H1 (cell line): Measurements from ENCODE around the gene TMED10. TPM values are rescaled to one million over a fixed set of nuclear protein-coding genes. Genes with fewer than 3 reads are reported as not detected.
A peak's percentile ranks its signal among the peaks of the same experiment; 100 is the strongest.

ENCODE experiments used
- CTCF ChIA-PET: fragments of 300-600 bp; sonication (Branson Sonifier 250); formaldehyde crosslinking; loops from one replicate; lab custom pipeline; 2021; ENCODE audit not compliant: partially characterized antibody; lab: Charles Lee
- POLR2A ChIA-PET: fragments of 300-600 bp; sonication (Branson Sonifier 250); formaldehyde crosslinking; loops from one replicate; lab custom pipeline; 2021; ENCODE audit warnings: inconsistent platforms; ENCODE audit not compliant: partially characterized antibody; lab: Charles Lee
- DNase-seq, 2 experiments: peaks; one replicate each; pipeline versions ENCODE4 v3.0.0 to v3.0.0-alpha.2; 2010 to 2022; ENCODE audit warnings: low spot score in 2 of 2, low read depth in 1 of 2, mixed read lengths in 1 of 2
- FAIRE-seq: peaks from 2 replicates; lab custom pipeline; 2011; peaks lifted over from hg19 to GRCh38; lab: Jason Lieb, UNC
- H2AFZ ChIP-seq: 2 replicates; pipeline ENCODE4 v1.8.1; 2012; ENCODE audit warnings: low read length, inconsistent platforms
- H2AK5ac ChIP-seq: 2 replicates; pipeline ENCODE4 v1.6.1; 2013; ENCODE audit warnings: low read depth, low read length
- H2BK120ac ChIP-seq: replicated peaks from 2 replicates; pipeline ENCODE3; 2013; ENCODE audit warnings: low read depth, low read length, inconsistent platforms
- H2BK12ac ChIP-seq: 2 replicates; pipeline ENCODE4 v1.6.1; 2013; ENCODE audit warnings: low read depth, low read length
- H2BK15ac ChIP-seq: 2 replicates; pipeline ENCODE4 v1.6.1; 2013; ENCODE audit warnings: low read length
- H2BK20ac ChIP-seq: 2 replicates; pipeline ENCODE4 v1.6.1; 2013; ENCODE audit warnings: low read length
- H2BK5ac ChIP-seq: 2 replicates; pipeline ENCODE4 v1.6.1; 2013; ENCODE audit warnings: low read depth, low read length
- H3K14ac ChIP-seq: 2 replicates; pipeline ENCODE4 v1.6.1; 2013; ENCODE audit warnings: inconsistent platforms; ENCODE audit not compliant: insufficient read length
- H3K18ac ChIP-seq: 2 replicates; pipeline ENCODE4 v1.6.1; 2013; ENCODE audit warnings: low read length; ENCODE audit errors: extremely low read depth
- H3K23ac ChIP-seq: 2 replicates; pipeline ENCODE4 v1.6.1; 2013; ENCODE audit warnings: inconsistent platforms; ENCODE audit not compliant: insufficient read length
- H3K23me2 ChIP-seq: 2 replicates; pipeline ENCODE4 v1.6.1; 2013; ENCODE audit warnings: low read depth, low read length
- H3K27ac ChIP-seq: 2 replicates; pipeline ENCODE4 v1.6.1; 2011; ENCODE audit warnings: low read depth, low read length, inconsistent platforms
- H3K27me3 ChIP-seq, 4 experiments: replicated peaks in 1 of 4; 1 replicate in 1 of 4; 2 replicates in 3 of 4; pipeline versions ENCODE4 v1.6.1 to v1.8.1; 2011 to 2013; ENCODE audit warnings: low read length in 3 of 4, mild to moderate bottlenecking in 3 of 4, inconsistent platforms in 2 of 4, mixed read lengths in 2 of 4, moderate library complexity in 1 of 4; ENCODE audit not compliant: control insufficient read depth in 3 of 4, insufficient read depth in 3 of 4; ENCODE audit errors: extremely low read depth in 1 of 4
- H3K36me3 ChIP-seq, 4 experiments: 2 replicates each; pipeline versions ENCODE4 v1.6.1 to v1.8.1; 2011 to 2013; ENCODE audit warnings: mild to moderate bottlenecking in 4 of 4, low read length in 3 of 4, moderate library complexity in 2 of 4, control low read depth in 1 of 4, inconsistent platforms in 1 of 4; ENCODE audit not compliant: insufficient read depth in 4 of 4, control insufficient read depth in 2 of 4
- H3K4ac ChIP-seq: replicated peaks from 2 replicates; pipeline ENCODE3; 2013; ENCODE audit warnings: low read length, low read depth, mixed read lengths, inconsistent platforms; ENCODE audit not compliant: insufficient read length
- H3K4me1 ChIP-seq, 4 experiments: replicated peaks in 1 of 4; 1 replicate in 1 of 4; 2 replicates in 3 of 4; pipeline versions ENCODE4 v1.6.1 to v1.8.1; 2011 to 2013; ENCODE audit warnings: low read length in 3 of 4, inconsistent platforms in 2 of 4, mixed read lengths in 1 of 4; ENCODE audit not compliant: insufficient read depth in 4 of 4, control insufficient read depth in 3 of 4
- H3K4me2 ChIP-seq, 2 experiments: 2 replicates each; pipeline versions ENCODE4 v1.6.1 to v1.8.1; 2011 to 2013; ENCODE audit warnings: low read depth in 2 of 2, low read length in 2 of 2, control low read depth in 1 of 2, inconsistent platforms in 1 of 2, mild to moderate bottlenecking in 1 of 2; ENCODE audit not compliant: insufficient read depth in 1 of 2
- H3K4me3 ChIP-seq, 4 experiments: fragments of 200-600, 300-600 bp in 1 of 4; sonication (generic), shearing (Covaris generic), sonication (Bioruptor Twin) in 1 of 4; 2 replicates each; pipeline versions ENCODE4 v1.5.1 to v1.8.1; 2011 to 2016; ENCODE audit warnings: low read length in 4 of 4, low read depth in 3 of 4, control low read depth in 2 of 4, inconsistent platforms in 2 of 4, mild to moderate bottlenecking in 2 of 4, mixed read lengths in 1 of 4, moderate library complexity in 1 of 4; ENCODE audit not compliant: insufficient read depth in 2 of 4; ENCODE audit errors: extremely low read depth in 1 of 4
- H3K56ac ChIP-seq: replicated peaks from 2 replicates; pipeline ENCODE3; 2013; ENCODE audit warnings: low read depth, mild to moderate bottlenecking, mixed read lengths, low read length, inconsistent platforms; ENCODE audit not compliant: insufficient read length
- H3K79me1 ChIP-seq: 2 replicates; pipeline ENCODE4 v1.6.1; 2013; ENCODE audit warnings: low read depth, low read length, control low read depth
- H3K79me2 ChIP-seq, 2 experiments: 2 replicates each; pipeline versions ENCODE4 v1.6.1 to v1.8.1; 2012 to 2013; ENCODE audit warnings: low read length in 2 of 2, mild to moderate bottlenecking in 2 of 2, inconsistent platforms in 1 of 2; ENCODE audit not compliant: insufficient read depth in 2 of 2, control insufficient read depth in 1 of 2
- H3K9ac ChIP-seq, 4 experiments: replicated peaks in 1 of 4; 1 replicate in 1 of 4; 2 replicates in 3 of 4; pipeline versions ENCODE4 v1.6.1 to v1.8.1; 2011 to 2013; ENCODE audit warnings: low read depth in 3 of 4, low read length in 3 of 4, control low read depth in 2 of 4, mild to moderate bottlenecking in 2 of 4, moderate library complexity in 2 of 4, inconsistent platforms in 1 of 4; ENCODE audit errors: extremely low read depth in 1 of 4
- H3K9me3 ChIP-seq, 2 experiments: 2 replicates each; pipeline versions ENCODE4 v1.6.1 to v1.8.1; 2012 to 2013; ENCODE audit warnings: mild to moderate bottlenecking in 2 of 2, moderate library complexity in 2 of 2, control low read depth in 1 of 2, inconsistent platforms in 1 of 2, low read depth in 1 of 2, low read length in 1 of 2, mixed read lengths in 1 of 2; ENCODE audit not compliant: insufficient read depth in 2 of 2
- H4K20me1 ChIP-seq, 2 experiments: replicated peaks in 1 of 2; 2 replicates each; pipeline versions ENCODE3 to v1.8.1; 2011 to 2013; ENCODE audit warnings: inconsistent platforms in 2 of 2, low read length in 2 of 2, mild to moderate bottlenecking in 1 of 2; ENCODE audit not compliant: insufficient read depth in 2 of 2, control insufficient read depth in 1 of 2
- H4K5ac ChIP-seq: 2 replicates; pipeline ENCODE4 v1.6.1; 2013; ENCODE audit warnings: low read length, low read depth, mixed read lengths, inconsistent platforms; ENCODE audit not compliant: insufficient read length
- H4K8ac ChIP-seq: 2 replicates; pipeline ENCODE4 v1.8.0; 2013; ENCODE audit warnings: mild to moderate bottlenecking, moderate library complexity, low read length, inconsistent platforms; ENCODE audit not compliant: insufficient read depth; ENCODE audit errors: extremely low read depth
- H4K91ac ChIP-seq: replicated peaks from 2 replicates; pipeline ENCODE3; 2013; ENCODE audit warnings: low read length, mixed read lengths, inconsistent platforms; ENCODE audit not compliant: insufficient read length
- CTCF ChIP-seq, 3 experiments: IDR thresholded peaks; 1 replicate in 2 of 3; 2 replicates in 1 of 3; pipeline versions ENCODE4 v1.5.1 to v1.6.1; 2011; ENCODE audit warnings: low read length in 3 of 3, mild to moderate bottlenecking in 3 of 3, inconsistent platforms in 2 of 3, low read depth in 1 of 3, moderate library complexity in 1 of 3; ENCODE audit not compliant: insufficient read depth in 1 of 3; ENCODE audit errors: control extremely low read depth in 1 of 3
- RAD21 ChIP-seq, 2 experiments: IDR thresholded peaks in 1 of 2; conservative IDR thresholded peaks in 1 of 2; 2 replicates each; pipeline ENCODE4 v1.6.1; 2011; ENCODE audit warnings: low read depth in 2 of 2, low read length in 2 of 2, improper control_type of control experiment in 1 of 2, inconsistent platforms in 1 of 2, mild to moderate bottlenecking in 1 of 2, moderate library complexity in 1 of 2
- TAF7 ChIP-seq: optimal IDR thresholded peaks from 2 replicates; pipeline ENCODE3; 2011; ENCODE audit warnings: low read depth, mild to moderate bottlenecking, inconsistent platforms, low read length, moderate library complexity, borderline replicate concordance
- whole genome bisulfite sequencing, 2 experiments: shearing (Covaris generic) in 1 of 2; methylation state at CpG; one replicate each; pipeline versions ENCODE4 v1.1.6 to v1.1.7; 2013 to 2015; ENCODE audit warnings: low lambda C conversion rate in 2 of 2, mixed read lengths in 2 of 2, inconsistent platforms in 1 of 2, low coverage in 1 of 2, missing lambda C conversion rate in 1 of 2; ENCODE audit not compliant: insufficient replicate concordance in 2 of 2, insufficient coverage in 1 of 2, insufficient read length in 1 of 2; ENCODE audit errors: extremely low coverage in 1 of 2, missing lambda C conversion rate in 1 of 2; 5-methylcytosine and 5-hydroxymethylcytosine counted together
- polyA plus RNA-seq, 7 experiments: library from polyadenylated mRNA; depleted of rRNA in 3 of 7; stranded (reverse) in 5 of 7; unstranded in 2 of 7; fragments of >200 nt in 5 of 7; fragments of 200-250 nt in 2 of 7; gene quantifications; 1 replicate in 5 of 7; 2 replicates in 1 of 7; 4 replicates in 1 of 7; pipeline versions ENCODE4 v1.2.1 to v1.2.3, GENCODE V29; 2011 to 2013; ENCODE audit warnings: missing spikeins in 2 of 7, mixed read lengths in 2 of 7
- total RNA-seq: library from RNA; stranded (reverse); fragmentation: NEBNext Ultra II Directional; extraction: Animal tissue kit (Norgen Biotek cat#: 25700); gene quantifications from 2 replicates; pipeline ENCODE4 v1.2.1, GENCODE V29; 2021

Gene TMED10
- total and polyA plus RNA-seq, 2 of the 8 experiments (the other 6 are each of a cell fraction or from before 2014, with no cell fraction given): 218 to 250 TPM

DNA sequence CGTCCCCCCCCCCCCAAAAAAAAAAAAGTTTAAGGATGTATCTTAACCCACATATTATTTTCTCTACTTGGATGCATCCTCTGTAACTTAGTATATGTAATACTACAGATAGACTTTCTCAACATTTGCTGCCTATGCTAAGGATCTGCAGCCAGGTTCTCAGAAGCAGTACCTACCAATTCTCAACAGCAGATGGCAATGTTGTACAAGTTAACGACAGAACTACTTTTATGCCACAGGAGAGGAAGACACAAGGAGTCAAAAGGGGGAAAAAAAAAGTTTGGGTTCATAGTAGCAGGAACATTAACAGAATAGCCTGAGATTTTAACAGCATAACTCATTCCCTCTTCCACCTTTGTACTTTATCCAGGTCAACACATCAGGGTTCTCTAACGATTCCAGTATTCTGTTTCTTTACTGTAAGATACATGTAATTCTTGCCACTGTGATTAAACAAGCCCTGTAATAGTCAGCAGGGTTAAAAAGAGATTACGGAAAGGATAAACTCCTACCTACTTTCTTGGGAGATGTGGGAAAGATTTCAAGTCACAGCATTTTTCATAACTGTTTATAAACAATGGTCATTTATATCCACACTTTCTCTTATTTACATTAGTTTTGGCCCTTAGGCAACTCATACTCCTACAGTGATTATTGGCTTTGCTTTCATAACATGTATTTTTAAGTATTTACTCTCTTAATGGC lies 43.9 kb downstream of the TMED10 start:
- Histone ChIP-seq H2BK20ac (no peak overlapping the region), H3K4me1 (peaks cover 0 to 2% (median 0%) of the 10 kb centered on the region in 4 experiments; a peak in 2 of 7 replicates), H3K23ac (no peak overlapping the region), H4K5ac (no peak overlapping the region), H2AFZ (no peak overlapping the region), H4K91ac (no peak overlapping the region), H4K20me1 (no peaks in the 10 kb centered on the region), H3K79me1 (no peaks in the 10 kb centered on the region), H3K14ac (no peak overlapping the region), H3K23me2 (no peaks in the 10 kb centered on the region), H3K27ac (no peak overlapping the region), H2BK120ac (no peak overlapping the region), H2BK15ac (no peak overlapping the region), H3K4me3 (no peak overlapping the region), H2BK12ac (no peak overlapping the region), H3K79me2 (peaks cover 0 to 4% of the 10 kb centered on the region in 2 experiments; a peak in 1 of 4 replicates), H3K18ac (no peak overlapping the region), H3K9ac (no peak overlapping the region), H3K56ac (no peak overlapping the region), H3K4ac (no peak overlapping the region), H3K4me2 (no peak overlapping the region), H3K36me3 (peaks cover 2 to 26% (median 15%) of the 10 kb centered on the region in 4 experiments), H3K9me3 (peaks cover 0 to 8% of the 10 kb centered on the region in 2 experiments; a peak in 2 of 4 replicates), H2BK5ac (no peak overlapping the region), H2AK5ac (no peak overlapping the region), H4K8ac (no peak overlapping the region), H3K27me3 (no peaks in the 10 kb centered on the region)
- ChIA-PET POLR2A (interaction anchor here (1.0 to 1.3 kb wide), 2 partner anchors 149 to 165 kb away, joined by 3 read pairs; no protein-coding TSS in a partner anchor), CTCF (interaction anchor here (0.6 to 5.1 kb wide), 15 partner anchors 9 to 492 kb away, joined by 3 to 67 read pairs (median 4); no protein-coding TSS in a partner anchor)
- peak; percentile 88 for FAIRE-seq
- TF ChIP-seq CTCF (IDR thresholded peaks at IDR 0.05; ENCODE audit: control extremely low read depth in 1 of 3, insufficient read depth in 1 of 3, low read depth in 1 of 3, low read length in 3 of 3) (peak in 2 of 3 experiments; percentile 76 to 77; a peak in 3 of 4 replicates), TAF7 (no peak), RAD21 (IDR thresholded peaks at IDR 0.05 in 1 of 2, conservative IDR thresholded peaks at IDR 0.05 in 1 of 2; ENCODE audit: low read depth in 2 of 2, low read length in 2 of 2) (peak; percentile 89 to 92)
- peak in 1 of 2 experiments; percentile 66 for DNase-seq
- WGBS, 2 experiments: 54% methylated on average over 4 of the region's 4 CpGs; no CpG with 5 or more reads in 1 of the 2 experiments
